BE2C (cell line): ENCODE data around the gene C1GALT1.
"Not testable (repeated sequence)": the region's sequence is repeated elsewhere in the genome, so short reads cannot be mapped to it uniquely, and the experiment has no call there.

Source experiments
- DNase-seq: peaks from one replicate; pipeline ENCODE4 v3.0.0-alpha.2; 2020
- H3K27me3 ChIP-seq: fragments of 250-450 bp; sonication (Bioruptor Pico); 2 replicates; pipeline ENCODE4 v1.5.1; 2020; ENCODE audit warnings: mild to moderate bottlenecking
- H3K36me3 ChIP-seq: fragments of 250-450 bp; sonication (Bioruptor Pico); 2 replicates; pipeline ENCODE4 v1.5.1; 2020; ENCODE audit warnings: mild to moderate bottlenecking
- H3K4me1 ChIP-seq: fragments of 250-450 bp; sonication (Bioruptor Pico); 2 replicates; pipeline ENCODE4 v1.5.1; 2020
- H3K4me3 ChIP-seq: 2 replicates; pipeline ENCODE4 v1.5.1; 2011; ENCODE audit warnings: low read depth, low read length
- H3K9me3 ChIP-seq: fragments of 250-450 bp; sonication (Bioruptor Pico); 2 replicates; pipeline ENCODE4 v1.5.1; 2020
- CTCF ChIP-seq: IDR thresholded peaks from 2 replicates; pipeline ENCODE4 v1.5.1; 2012; ENCODE audit warnings: mild to moderate bottlenecking, low read depth, low read length

The C1GALT1 gene

GRCh38 chr7:7237978-7238267, 55.6 kb downstream of the C1GALT1 start:
- no peak for DNase-seq
- no peak overlapping the region for H3K4me3 ChIP-seq
- no peak for TF ChIP-seq CTCF
- no peaks in the 10 kb centered on the region for H3K4me1 ChIP-seq
- H3K36me3 ChIP-seq = no peaks in the 10 kb centered on the region
- no peaks in the 10 kb centered on the region for H3K27me3 ChIP-seq
- no peaks in the 10 kb centered on the region for H3K9me3 ChIP-seq

DNA sequence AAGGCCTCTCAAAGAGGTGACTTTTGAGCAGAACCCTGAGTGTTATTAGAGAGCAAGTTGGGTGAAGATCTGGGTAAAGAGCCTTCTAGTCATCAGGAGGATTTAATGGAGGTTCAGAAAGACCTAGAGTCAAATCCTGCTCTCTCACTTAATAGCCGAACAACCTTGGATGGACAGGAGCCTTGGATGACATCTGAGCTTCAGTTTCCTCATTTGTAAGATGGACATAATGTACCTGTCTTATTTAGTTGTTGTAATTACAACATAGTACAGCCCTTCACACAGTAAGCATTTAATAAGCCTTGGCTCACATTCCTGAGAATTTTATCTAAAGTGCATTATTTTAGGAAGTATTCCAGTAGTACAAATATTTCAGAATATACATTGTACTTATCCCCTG, 57.0 kb downstream of the C1GALT1 start:
- H3K27me3 ChIP-seq = no peaks in the 10 kb centered on the region
- H3K4me1 ChIP-seq = no peaks in the 10 kb centered on the region
- no peaks in the 10 kb centered on the region for H3K9me3 ChIP-seq
- DNase-seq = no peak
- TF ChIP-seq CTCF = no peak
- H3K36me3 ChIP-seq = no peaks in the 10 kb centered on the region
- H3K4me3 ChIP-seq = no peak overlapping the region

DNA sequence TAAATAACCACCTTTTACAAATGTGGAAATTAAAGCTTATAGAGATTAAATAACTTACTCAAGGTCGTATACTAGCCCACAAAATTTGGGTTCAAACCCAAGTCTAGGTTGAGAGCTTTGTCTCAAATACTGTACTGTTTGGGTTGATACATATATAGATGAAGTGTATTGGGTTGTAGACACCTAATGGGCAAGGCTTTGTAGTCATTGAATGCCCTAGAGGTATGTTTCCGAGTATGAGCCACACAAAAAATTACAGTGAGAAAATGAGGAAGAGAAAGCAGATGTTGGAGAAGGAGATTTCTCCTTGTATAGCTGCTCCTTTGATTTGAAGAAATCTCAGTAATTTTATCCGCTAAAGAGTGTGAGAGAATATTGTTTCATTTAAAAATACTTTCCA, 60.6 kb downstream of the C1GALT1 start:
- no peak for TF ChIP-seq CTCF
- Histone ChIP-seq H3K4me3 (no peak overlapping the region), H3K36me3 (no peaks in the 10 kb centered on the region), H3K4me1 (no peaks in the 10 kb centered on the region), H3K27me3 (no peaks in the 10 kb centered on the region), H3K9me3 (no peaks in the 10 kb centered on the region)
- DNase-seq = no peak

GRCh38 chr7:7245233-7245632, 62.9 kb downstream of the C1GALT1 start:
- not testable (repeated sequence) for DNase-seq, H3K27me3 ChIP-seq, H3K36me3 ChIP-seq, H3K4me3 ChIP-seq, H3K4me1 ChIP-seq, H3K9me3 ChIP-seq

DNA sequence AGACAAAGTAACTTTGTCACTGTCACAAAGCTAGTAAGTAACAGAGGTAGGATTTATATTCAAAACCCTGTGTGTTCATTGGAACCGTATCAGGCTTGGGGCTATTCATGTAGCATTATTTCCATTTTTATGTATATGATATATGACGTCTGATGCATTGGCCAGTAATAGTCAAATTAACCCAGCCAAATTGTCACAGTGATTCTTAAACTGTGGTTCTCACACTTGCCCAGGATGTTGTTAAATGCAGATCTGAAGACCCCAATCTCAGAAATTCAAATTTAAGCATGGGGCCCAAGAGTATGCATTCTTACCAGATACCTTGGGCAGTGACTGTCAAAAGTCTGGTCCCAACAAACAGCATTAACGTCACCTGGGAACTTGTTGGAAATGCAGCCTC, 63.9 kb downstream of the C1GALT1 start:
- DNase-seq = no peak
- no peaks in the 10 kb centered on the region for H3K36me3 ChIP-seq
- no peak overlapping the region for H3K4me3 ChIP-seq
- no peak for TF ChIP-seq CTCF
- no peaks in the 10 kb centered on the region for H3K27me3 ChIP-seq
- H3K4me1 ChIP-seq = no peaks in the 10 kb centered on the region
- no peaks in the 10 kb centered on the region for H3K9me3 ChIP-seq

DNA sequence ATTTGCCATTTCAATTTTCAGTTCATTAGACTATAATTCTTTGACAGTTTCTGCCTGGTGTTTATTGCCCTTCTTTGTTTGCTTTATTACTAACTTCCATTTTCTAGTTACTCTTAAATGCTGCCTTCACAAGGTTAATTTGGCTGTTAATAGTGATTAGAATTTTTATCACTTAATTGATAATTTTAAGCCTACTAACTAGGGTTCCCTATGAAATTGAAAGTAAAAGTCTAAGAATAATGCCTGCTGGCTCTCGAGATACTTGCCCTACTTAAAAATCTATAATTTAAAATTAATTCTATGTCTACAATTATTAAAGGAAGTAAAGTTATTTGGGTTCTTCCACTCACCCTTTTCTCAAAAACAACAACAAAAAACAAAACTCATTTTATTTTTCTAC, 65.3 kb downstream of the C1GALT1 start:
- H3K9me3 ChIP-seq = no peaks in the 10 kb centered on the region
- DNase-seq = no peak
- H3K36me3 ChIP-seq = no peaks in the 10 kb centered on the region
- no peaks in the 10 kb centered on the region for H3K4me1 ChIP-seq
- no peaks in the 10 kb centered on the region for H3K27me3 ChIP-seq
- no peak for TF ChIP-seq CTCF
- no peak overlapping the region for H3K4me3 ChIP-seq

GRCh38 chr7:7249814-7250213, 67.5 kb downstream of the C1GALT1 start:
- no peak overlapping the region for H3K4me3 ChIP-seq
- DNase-seq = no peak
- no peaks in the 10 kb centered on the region for H3K9me3 ChIP-seq
- H3K27me3 ChIP-seq = no peaks in the 10 kb centered on the region
- no peaks in the 10 kb centered on the region for H3K4me1 ChIP-seq
- TF ChIP-seq CTCF = no peak
- H3K36me3 ChIP-seq = no peaks in the 10 kb centered on the region
